Amniotic stem cell (primary cell): ENCODE data around the gene PGAM2.
A peak's percentile ranks its signal among the peaks of the same experiment; 100 is the strongest.

Experiments
- DNase-seq: peaks from one replicate; lab custom pipeline; 2025; lab: John Stamatoyannopoulos, UW

PGAM2 gene

GRCh38 chr7:44103566-44103922 lies 38.2 kb upstream of the PGAM2 start:
- DNase-seq = no peak

GRCh38 chr7:44102846-44103565 lies 37.6 kb upstream of the PGAM2 start:
- no peak for DNase-seq

DNA sequence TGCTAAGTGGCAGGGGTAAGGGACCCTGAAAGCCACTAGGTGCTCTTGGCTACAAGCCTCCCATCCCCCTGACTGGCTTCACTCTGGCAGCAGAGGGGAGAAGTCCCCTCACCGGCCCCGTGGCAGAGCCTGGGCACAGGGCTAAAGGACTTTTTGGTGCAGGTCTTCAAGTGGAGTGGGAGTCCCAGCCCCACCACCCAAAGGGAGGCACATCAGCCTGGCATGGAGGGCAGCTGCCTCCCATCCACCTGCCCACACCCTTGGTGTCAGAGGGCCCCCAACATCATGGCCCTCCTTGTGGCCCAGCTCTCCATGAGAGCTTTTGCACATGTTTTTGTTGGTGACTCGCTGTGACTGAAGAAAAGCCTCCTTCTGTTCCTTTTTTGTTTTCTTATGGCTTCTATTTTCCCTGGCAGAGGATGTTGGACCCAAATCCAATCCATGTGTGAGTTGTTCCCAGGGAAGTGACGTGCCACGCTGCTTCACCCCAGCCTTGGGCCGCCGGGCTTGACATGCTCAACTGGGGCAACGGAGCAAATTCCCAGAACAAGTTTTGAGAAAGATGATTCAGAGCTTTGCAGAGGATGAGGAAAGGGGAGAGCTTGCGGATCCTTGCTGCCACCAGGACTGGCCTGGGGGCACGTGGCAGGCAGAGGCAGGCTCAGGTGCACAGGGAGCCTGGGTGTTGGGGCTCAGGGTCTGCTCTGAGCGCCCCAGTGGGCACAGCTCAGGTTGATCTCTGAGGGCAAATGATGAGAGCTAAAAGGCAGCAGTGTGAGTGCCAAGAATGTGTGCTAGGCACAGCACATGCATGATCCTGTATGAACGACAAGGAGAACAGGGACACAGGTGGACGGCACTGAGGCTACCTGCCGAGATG lies 36.8 kb upstream of the PGAM2 start:
- DNase-seq = peak; percentile 88

GRCh38 chr7:44101303-44101965 lies 36.1 kb upstream of the PGAM2 start:
- no peak for DNase-seq

- DNase-seq = no peak
These were observed 35.3 kb upstream of the PGAM2 start for GRCh38 chr7:44100458-44101302.

DNA sequence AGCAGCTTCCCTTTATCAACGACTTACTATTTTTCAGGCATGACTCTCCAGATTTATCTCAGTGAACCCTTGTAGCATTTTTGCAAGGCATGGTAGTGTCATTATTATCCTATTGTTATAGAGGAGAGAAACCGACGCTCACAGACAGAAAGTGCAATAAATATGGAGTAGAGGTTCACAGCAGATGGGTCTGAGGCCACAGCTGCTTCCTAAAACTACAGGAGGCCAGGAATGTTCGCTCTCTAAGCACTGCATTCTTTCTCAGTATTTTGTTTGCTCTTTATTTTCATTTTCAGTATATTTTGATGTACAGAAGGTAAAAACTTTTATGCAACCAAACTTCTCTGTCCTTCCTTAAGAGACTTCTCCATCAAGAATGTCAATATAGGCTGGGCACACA lies 34.3 kb upstream of the PGAM2 start:
- DNase-seq = no peak

DNA sequence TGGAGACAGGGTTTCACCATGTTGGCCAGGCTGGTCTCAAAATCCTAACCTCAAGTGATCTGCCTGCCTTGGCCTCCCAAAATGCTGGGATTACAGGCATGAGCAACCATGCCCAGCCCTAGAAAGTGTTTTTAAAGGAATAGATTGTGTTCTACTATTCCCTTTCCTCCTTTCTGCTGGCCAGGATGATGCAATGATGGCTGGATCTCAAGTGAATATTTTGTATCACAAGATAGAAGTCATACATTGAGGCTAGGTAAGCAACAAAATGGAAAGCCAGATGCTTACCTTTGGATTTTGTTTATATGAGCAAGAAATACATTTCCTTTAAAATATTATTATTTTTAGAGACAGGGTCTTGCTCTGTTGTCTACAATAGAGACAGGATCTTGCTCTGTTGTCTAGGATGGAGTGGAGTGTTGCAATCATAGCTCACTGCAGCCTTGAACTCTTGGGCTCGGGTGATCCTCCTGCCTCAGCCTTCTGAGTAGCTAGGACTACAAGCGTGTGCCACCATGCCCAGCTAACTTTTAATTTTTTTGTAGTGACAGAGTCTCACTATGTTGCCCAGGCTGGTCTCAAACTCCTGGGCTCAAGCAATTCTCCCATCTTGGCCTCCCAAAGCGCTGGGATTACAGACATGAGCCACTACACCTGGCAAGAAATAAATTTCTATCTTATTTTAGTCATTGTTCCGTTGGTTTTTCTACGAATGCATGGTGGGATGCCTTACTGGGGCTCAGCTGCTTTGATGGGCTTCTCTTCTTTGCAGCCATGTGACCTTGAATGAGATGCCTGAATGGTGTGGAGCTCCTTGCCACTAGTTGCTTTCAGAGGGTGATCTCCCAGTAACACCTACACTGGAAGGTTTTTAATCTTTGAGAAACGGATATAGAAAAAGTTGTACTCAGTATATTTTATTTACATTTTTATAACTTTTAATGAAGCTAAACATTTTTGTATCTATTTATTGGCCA lies 33.0 kb upstream of the PGAM2 start:
- DNase-seq = no peak

DNA sequence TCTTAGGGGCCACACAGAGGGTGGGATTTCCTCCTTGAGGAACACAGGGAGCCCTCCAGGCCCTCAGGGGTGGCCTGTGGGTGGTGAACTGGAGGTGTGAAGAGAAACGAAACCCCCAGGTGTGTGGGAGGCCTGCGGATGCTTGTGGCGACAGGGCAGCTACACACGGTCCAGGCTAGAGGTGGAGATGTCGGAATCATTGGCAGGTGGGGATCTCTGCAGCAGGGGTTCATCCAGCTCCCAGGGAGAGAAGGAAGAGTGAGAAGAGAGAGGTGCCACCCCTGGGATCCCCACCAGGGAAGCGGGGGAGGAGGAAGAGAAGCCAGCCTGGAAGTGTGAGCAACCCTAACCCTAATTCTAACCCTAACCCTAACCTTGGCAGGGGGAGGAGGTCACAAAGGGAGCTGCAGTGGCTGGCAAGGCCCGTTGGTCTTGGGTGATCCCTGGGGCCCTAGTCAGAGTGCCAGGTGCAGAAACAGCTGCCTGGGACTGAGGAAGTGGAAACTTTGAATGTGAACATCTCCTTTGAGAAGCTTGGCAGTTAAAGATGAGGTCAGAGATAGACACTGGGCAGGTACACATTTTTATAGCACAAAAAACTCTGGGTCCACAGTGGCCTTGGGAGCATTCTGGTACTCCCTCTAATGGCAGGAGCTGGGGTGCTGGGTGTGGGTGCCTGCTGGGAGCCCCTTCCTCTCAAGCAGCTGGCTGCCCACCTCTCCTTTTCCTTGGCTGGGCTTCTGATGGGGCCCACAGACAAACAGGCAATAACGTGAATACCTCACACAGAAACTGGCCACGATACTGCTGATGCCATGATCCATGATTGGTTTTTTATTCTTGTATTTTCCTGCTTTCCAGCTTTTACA lies 31.9 kb upstream of the PGAM2 start:
- DNase-seq = no peak

- no peak for DNase-seq
These were observed 31.0 kb upstream of the PGAM2 start for GRCh38 chr7:44096326-44096881.

GRCh38 chr7:44095781-44096180 lies 30.4 kb upstream of the PGAM2 start:
- DNase-seq = no peak

- no peak for DNase-seq
These were observed 29.7 kb upstream of the PGAM2 start for GRCh38 chr7:44094883-44095592.

DNA sequence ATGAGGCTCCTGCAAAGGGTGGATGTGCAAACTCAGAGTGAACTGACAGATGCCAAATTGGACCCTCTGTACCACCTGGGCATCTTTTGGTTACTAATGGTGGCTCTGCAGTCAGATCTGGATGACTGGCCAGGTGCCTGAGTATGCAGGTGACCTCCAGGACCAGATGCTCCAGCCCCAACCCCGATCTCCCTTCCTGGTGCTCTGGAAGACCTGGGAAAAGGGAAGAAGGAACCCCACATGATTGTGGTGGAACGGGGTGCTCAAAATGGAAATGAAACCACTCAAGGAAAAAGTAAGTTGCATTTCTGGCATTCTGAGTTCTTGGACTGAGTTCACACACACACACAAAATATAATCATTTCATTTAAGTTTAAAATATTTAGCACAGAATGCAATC lies 29.0 kb upstream of the PGAM2 start:
- no peak for DNase-seq

GRCh38 chr7:44093102-44093641 lies 27.8 kb upstream of the PGAM2 start:
- no peak for DNase-seq

GRCh38 chr7:44087911-44088838 lies 22.8 kb upstream of the PGAM2 start:
- DNase-seq = peak; percentile 68

- no peak for DNase-seq
These were observed 21.3 kb upstream of the PGAM2 start for GRCh38 chr7:44086627-44087026.

- no peak for DNase-seq
These were observed 20.2 kb upstream of the PGAM2 start for GRCh38 chr7:44085546-44085945.

DNA sequence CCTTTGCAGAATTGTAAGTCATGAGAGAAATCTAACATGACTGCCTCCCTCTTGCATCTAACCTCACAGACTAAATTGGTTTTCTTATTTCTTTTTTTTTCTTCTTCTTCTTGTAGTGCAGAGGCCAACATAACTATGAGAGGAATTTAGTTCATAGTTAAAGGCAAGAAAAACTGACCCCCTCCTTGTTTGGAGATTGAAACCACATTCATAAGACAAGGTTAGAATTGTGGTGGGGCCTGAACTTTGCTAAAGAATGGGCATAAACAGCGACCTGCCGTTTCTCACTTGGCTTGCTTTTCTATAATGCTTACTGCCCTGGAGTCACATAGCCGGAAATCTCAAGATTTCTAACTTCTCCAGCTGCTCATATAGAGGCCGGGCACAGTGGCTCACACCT lies 19.3 kb upstream of the PGAM2 start:
- no peak for DNase-seq
